Spleen (tissue), 11 donors: ENCODE data around the gene RAI2. TPM values are rescaled to one million over a fixed set of nuclear protein-coding genes. Genes with fewer than 3 reads are reported as not detected.

ENCODE experiments used
- DNase-seq: peaks from one replicate; pipeline ENCODE4 v3.0.0-alpha.2; 2020
- H3K27ac ChIP-seq, 8 donors: fragments of 200-600 bp; sonication (generic) in 7 of 8; 1 replicate in 4 of 8; 2 replicates in 4 of 8; pipeline versions ENCODE4 v1.5.0 to v1.8.0; 2016 to 2021; ENCODE audit warnings: inconsistent platforms in 4 of 8, mild to moderate bottlenecking in 4 of 8, moderate library complexity in 1 of 8
- H3K27me3 ChIP-seq, 7 donors: fragments of 200-600 bp; sonication (generic) in 6 of 7; replicated peaks in 1 of 7; 1 replicate in 4 of 7; 2 replicates in 3 of 7; pipeline versions ENCODE4 v1.5.0 to v1.8.0; 2016 to 2021; ENCODE audit warnings: inconsistent platforms in 3 of 7, mild to moderate bottlenecking in 1 of 7
- H3K36me3 ChIP-seq, 6 donors: fragments of 200-600 bp; sonication (generic) in 5 of 6; 1 replicate in 4 of 6; 2 replicates in 2 of 6; pipeline versions ENCODE4 v1.5.0 to v1.8.0; 2016 to 2021; ENCODE audit warnings: inconsistent platforms in 2 of 6
- H3K4me1 ChIP-seq, 6 donors: fragments of 200-600 bp; sonication (generic) in 5 of 6; 1 replicate in 3 of 6; 2 replicates in 3 of 6; pipeline versions ENCODE4 v1.5.0 to v1.8.0; 2016 to 2021; ENCODE audit warnings: inconsistent platforms in 3 of 6
- H3K4me3 ChIP-seq, 8 donors: fragments of 200-600 bp; sonication (generic) in 7 of 8; 1 replicate in 4 of 8; 2 replicates in 4 of 8; pipeline versions ENCODE4 v1.5.0 to v1.8.0; 2016 to 2021; ENCODE audit warnings: inconsistent platforms in 4 of 8, mild to moderate bottlenecking in 4 of 8, moderate library complexity in 2 of 8
- H3K9me3 ChIP-seq, 8 donors: fragments of 200-600 bp; sonication (generic) in 7 of 8; 1 replicate in 4 of 8; 2 replicates in 4 of 8; pipeline versions ENCODE4 v1.5.0 to v1.8.0; 2016 to 2021; ENCODE audit warnings: inconsistent platforms in 4 of 8
- CTCF ChIP-seq, 11 experiments: fragments of 200-600 bp in 7 of 11; fragments of 450-650 bp in 4 of 11; sonication (generic) in 4 of 11; IDR thresholded peaks in 8 of 11; conservative IDR thresholded peaks in 3 of 11; 1 replicate in 7 of 11; 2 replicates in 4 of 11; pipeline versions ENCODE4 v1.4.0 to v1.8.0; 2016 to 2021; ENCODE audit warnings: antibody characterized with exemption in 11 of 11, inconsistent platforms in 4 of 11, mild to moderate bottlenecking in 1 of 11
- POLR2A ChIP-seq, 3 donors: fragments of 450-650 bp; IDR thresholded peaks; one replicate each; pipeline ENCODE4 v1.5.1; 2017; ENCODE audit warnings: antibody characterized with exemption in 3 of 3, mild to moderate bottlenecking in 1 of 3
- POLR2AphosphoS5 ChIP-seq, 3 donors: sonication (generic); formaldehyde crosslinking; IDR thresholded peaks; one replicate each; pipeline ENCODE4 v1.5.1; 2017; ENCODE audit warnings: antibody characterized with exemption in 3 of 3
- WGBS, 5 donors: extraction: QIAGEN DNeasy Blood & Tissue Kit in 3 of 5; methylation state at CpG; one replicate each; pipeline versions ENCODE4 v1.1.5 to v1.1.7; 2013 to 2018; 5-methylcytosine and 5-hydroxymethylcytosine counted together
- intact Hi-C: fragments of 100-400 bp; cut with DNase I; formaldehyde crosslinking; loops from one replicate; pipeline ENCODE4 v1.15.0; 2023; ENCODE audit warnings: low total_unique reads
- polyA plus RNA-seq, 3 donors: library from polyadenylated mRNA; stranded (reverse); fragments of 200-250 nt; gene quantifications; one replicate each; pipeline ENCODE4 v1.2.1, GENCODE V29; 2013
- total RNA-seq, 7 donors: library from RNA; depleted of rRNA in 3 of 7; stranded (reverse); fragments of >200 nt in 3 of 7; fragmentation: NEBNext Ultra II Directional in 4 of 7; extraction: Animal tissue kit (Norgen Biotek cat#: 25700) in 4 of 7; gene quantifications; one replicate each; pipeline versions ENCODE4 v1.1.0 to v1.2.1, GENCODE V29; 2016 to 2021
- donor health status: healthy with polysubstance abuse.
- donor health status: DM: no; HTN: no; CAD: no; lungs with moderate emphysema.
- donor health status: DM: no; HTN: no; CAD: no.
- donor health status: Bipolar disorder and iron deficiency.
- donor health status: healthy.
- donor health status: DM: no; HTN: no; CAD: no.
- donor health status: DM: yes; HTN: yes; CAD: no.

RAI2 gene
- total and polyA plus RNA-seq, 10 donors = 2.2 to 6.3 (median 4.0) TPM

- no peaks in the 10 kb centered on the region for H3K27me3 ChIP-seq
- no peak for TF ChIP-seq CTCF (IDR thresholded peaks at IDR 0.05 in 8 of 11, conservative IDR thresholded peaks at IDR 0.05 in 3 of 11)
- no peak for TF ChIP-seq POLR2A (IDR thresholded peaks at IDR 0.05)
- TF ChIP-seq POLR2AphosphoS5 (IDR thresholded peaks at IDR 0.05) = no peak
- intact Hi-C loops = no loop called here
- no peak for DNase-seq
- no peak overlapping the region for H3K27ac ChIP-seq
- WGBS, 5 donors = 67 to 89% (median 75%) methylated on average over 3 of the region's 3 CpGs
- H3K4me3 ChIP-seq = no peak overlapping the region
- peaks cover 0 to 28% (median 8%) of the 10 kb centered on the region in 6 donors for H3K36me3 ChIP-seq
- H3K9me3 ChIP-seq = no peaks in the 10 kb centered on the region
- no peaks in the 10 kb centered on the region for H3K4me1 ChIP-seq
Measured at GRCh38 chrX:17750436-17750835, 110.7 kb downstream of the RAI2 start.

Other genes with a start within 250 kb of the RAI2 start
- gene SCML1, start 123.8 kb downstream of the RAI2 start, total RNA-seq = 10 to 100 TPM; 12.2 to 22.7 (median 15.8) TPM
- 10 to 100 TPM; 10.4 to 17.2 (median 14.7) TPM for gene SCML1, start 123.8 kb downstream of the RAI2 start, polyA plus RNA-seq